PFSK-1 (cell line): ENCODE results near the gene UFSP2.

Experiments
- FOXP2 ChIP-seq: optimal IDR thresholded peaks from 2 replicates; pipeline ENCODE3; 2011; ENCODE audit warnings: borderline replicate concordance, control low read depth, inconsistent platforms; ENCODE audit not compliant: insufficient read depth; ENCODE audit errors: extremely low read length, extremely low read depth
- POLR2AphosphoS5 ChIP-seq: IDR thresholded peaks from 2 replicates; pipeline ENCODE4 v1.6.1; 2012; ENCODE audit warnings: low read depth, mild to moderate bottlenecking, control low read depth, low read length, moderate library complexity
- REST ChIP-seq, 2 experiments: IDR thresholded peaks; 2 replicates each; pipeline versions ENCODE4 v1.6.1 to v1.8.0; 2011 to 2012; ENCODE audit warnings: low read depth in 2 of 2, low read length in 2 of 2, control low read depth in 1 of 2, inconsistent platforms in 1 of 2, mild to moderate bottlenecking in 1 of 2, moderate library complexity in 1 of 2; ENCODE audit not compliant: insufficient read depth in 1 of 2
- SIN3A ChIP-seq: IDR thresholded peaks from 2 replicates; pipeline ENCODE4 v1.6.1; 2012; ENCODE audit warnings: mild to moderate bottlenecking, low read length, moderate library complexity, borderline replicate concordance; ENCODE audit not compliant: insufficient read depth
- TAF1 ChIP-seq: IDR thresholded peaks from 2 replicates; pipeline ENCODE4 v1.6.1; 2012; ENCODE audit warnings: low read length, control low read depth, borderline replicate concordance; ENCODE audit not compliant: insufficient read depth

Gene UFSP2

GRCh38 chr4:185351691-185352090 is 74.1 kb downstream of the UFSP2 start:
- TF ChIP-seq REST (IDR thresholded peaks at IDR 0.05; ENCODE audit: insufficient read depth in 1 of 2, low read depth in 2 of 2, low read length in 2 of 2) (no peak), SIN3A (no peak), FOXP2 (no peak), POLR2AphosphoS5 (no peak), TAF1 (no peak)
